Adrenal gland (tissue), 5 donors: ENCODE data around the gene CCDC73.

Source experiments
- CTCF ChIP-seq, 6 experiments: fragments of 450-650 bp in 4 of 6; fragments of 200-600 bp in 2 of 6; sonication (generic) in 1 of 6; IDR thresholded peaks; 1 replicate in 5 of 6; 2 replicates in 1 of 6; pipeline versions ENCODE4 v1.5.1 to v1.8.0; 2016 to 2021; ENCODE audit warnings: antibody characterized with exemption in 6 of 6, mild to moderate bottlenecking in 2 of 6, moderate library complexity in 1 of 6
- POLR2A ChIP-seq, 2 donors: fragments of 450-650 bp; IDR thresholded peaks; one replicate each; pipeline ENCODE4 v1.6.1; 2017; ENCODE audit warnings: antibody characterized with exemption in 2 of 2, mild to moderate bottlenecking in 2 of 2, moderate library complexity in 1 of 2
- donor health status: DM: no; HTN: no; CAD: no.

- TF ChIP-seq POLR2A (IDR thresholded peaks at IDR 0.05): no peak
- TF ChIP-seq CTCF (IDR thresholded peaks at IDR 0.05): no peak
Observed at GRCh38 chr11:32706985-32707741, 87.3 kb downstream of the CCDC73 start.
